Smooth muscle cell (in vitro differentiated cells): ENCODE measurements around the gene HS3ST4. TPM values are rescaled to one million over a fixed set of nuclear protein-coding genes. Genes with fewer than 3 reads are reported as not detected.
A peak's percentile ranks its signal among the peaks of the same experiment; 100 is the strongest.

ENCODE experiments used
- DNase-seq: peaks from one replicate; lab custom pipeline; 2025; ENCODE audit not compliant: unreplicated experiment; lab: John Stamatoyannopoulos, UW
- H2AFZ ChIP-seq: fragments of 200-600 bp; sonication (generic); 2 replicates; pipeline ENCODE4 v1.6.0; 2016; ENCODE audit warnings: antibody characterized with exemption, low read depth, mild to moderate bottlenecking
- H3F3A ChIP-seq: fragments of 200-600 bp; sonication (generic); 2 replicates; pipeline ENCODE4 v1.6.0; 2017; ENCODE audit warnings: antibody characterized with exemption, low read depth
- H3K27ac ChIP-seq: fragments of 200-600 bp; sonication (generic); 2 replicates; pipeline ENCODE4 v1.5.1; 2016; ENCODE audit warnings: low read depth, mild to moderate bottlenecking
- H3K27me3 ChIP-seq: fragments of 200-600 bp; sonication (generic); 2 replicates; pipeline ENCODE4 v1.6.1; 2016; ENCODE audit warnings: low read depth, mild to moderate bottlenecking
- H3K36me3 ChIP-seq: fragments of 200-600 bp; sonication (generic); 2 replicates; pipeline ENCODE4 v1.5.1; 2016; ENCODE audit warnings: low read depth
- H3K4me1 ChIP-seq: fragments of 200-600 bp; sonication (generic); 2 replicates; pipeline ENCODE4 v1.5.1; 2016; ENCODE audit warnings: low read depth
- H3K4me2 ChIP-seq: fragments of 200-600 bp; sonication (generic); 2 replicates; pipeline ENCODE4 v1.6.0; 2016; ENCODE audit warnings: mild to moderate bottlenecking
- H3K4me3 ChIP-seq: fragments of 200-600 bp; sonication (generic); 2 replicates; pipeline ENCODE4 v1.5.1; 2016; ENCODE audit warnings: mild to moderate bottlenecking
- H3K79me2 ChIP-seq: fragments of 200-600 bp; sonication (generic); 2 replicates; pipeline ENCODE4 v1.6.0; 2016; ENCODE audit warnings: low read depth, mild to moderate bottlenecking
- H3K9ac ChIP-seq: fragments of 200-600 bp; sonication (generic); 2 replicates; pipeline ENCODE4 v1.6.0; 2016; ENCODE audit warnings: low read depth
- H3K9me3 ChIP-seq: fragments of 200-600 bp; sonication (generic); replicated peaks from 2 replicates; pipeline ENCODE4 v1.5.1; 2016; ENCODE audit warnings: low read depth
- H4K20me1 ChIP-seq: fragments of 200-600 bp; sonication (generic); 2 replicates; pipeline ENCODE4 v1.6.0; 2016; ENCODE audit warnings: low read depth
- CTCF ChIP-seq: fragments of 200-600 bp; sonication (generic); IDR thresholded peaks from 2 replicates; pipeline ENCODE4 v1.5.1; 2017; ENCODE audit warnings: borderline replicate concordance, mild to moderate bottlenecking, antibody characterized with exemption; ENCODE audit not compliant: insufficient read depth, poor library complexity, severe bottlenecking
- WGBS: methylation state at CpG from one replicate; pipeline ENCODE4 v1.1.7; 2016; ENCODE audit warnings: low lambda C conversion rate; 5-methylcytosine and 5-hydroxymethylcytosine counted together
- polyA plus RNA-seq: library from polyadenylated mRNA; unstranded; fragments of >200 nt; fragmentation: Nextera tagmentation; extraction: Ambion mirVana; gene quantifications from 2 replicates; pipeline ENCODE4 v1.2.1, GENCODE V29; 2016
- total RNA-seq: library from RNA; depleted of rRNA; stranded (reverse); fragments of >200 nt; gene quantifications from 2 replicates; pipeline ENCODE4 v1.2.3, GENCODE V29; 2014

The HS3ST4 gene
- total and polyA plus RNA-seq, 2 experiments from 2014 or later, result 0.29 to 2.2 TPM

GRCh38 chr16:25713785-25714570 lies 22.2 kb downstream of the HS3ST4 start:
- Histone ChIP-seq H3K36me3 (no peaks in the 10 kb centered on the region), H4K20me1 (no peaks in the 10 kb centered on the region), H3K4me3 (no peak overlapping the region), H3K4me1 (peaks cover 5% of the 10 kb centered on the region), H3K9me3 (no peaks in the 10 kb centered on the region), H3K27me3 (peaks cover 17% of the 10 kb centered on the region), H3K4me2 (peak overlapping the region; percentile 30), H3K9ac (no peak overlapping the region), H3F3A (peaks cover 5% of the 10 kb centered on the region), H2AFZ (no peak overlapping the region), H3K27ac (peak overlapping the region; percentile 42), H3K79me2 (no peaks in the 10 kb centered on the region)
- TF ChIP-seq CTCF, result no peak
- DNase-seq, result no peak
- WGBS, result 14% methylated on average over 13 of the region's 13 CpGs

GRCh38 chr16:25716186-25716585 lies 24.4 kb downstream of the HS3ST4 start:
- no peaks in the 10 kb centered on the region for H3K36me3 ChIP-seq
- H3K4me1 ChIP-seq, result no peaks in the 10 kb centered on the region
- H2AFZ ChIP-seq, result no peak overlapping the region
- H3K79me2 ChIP-seq, result no peaks in the 10 kb centered on the region
- no peak for TF ChIP-seq CTCF
- no peak overlapping the region for H3K4me2 ChIP-seq
- WGBS, result 89% methylated on average over 2 of the region's 2 CpGs
- H3F3A ChIP-seq, result peaks cover 5% of the 10 kb centered on the region
- H3K9ac ChIP-seq, result no peak overlapping the region
- H3K27ac ChIP-seq, result no peak overlapping the region
- DNase-seq, result no peak
- no peak overlapping the region for H3K4me3 ChIP-seq
- H3K9me3 ChIP-seq, result no peaks in the 10 kb centered on the region
- H4K20me1 ChIP-seq, result no peaks in the 10 kb centered on the region
- H3K27me3 ChIP-seq, result peaks cover 29% of the 10 kb centered on the region

- H3K4me3 ChIP-seq, result no peak overlapping the region
- TF ChIP-seq CTCF, result no peak
- H3F3A ChIP-seq, result no peaks in the 10 kb centered on the region
- H4K20me1 ChIP-seq, result no peaks in the 10 kb centered on the region
- peaks cover 29% of the 10 kb centered on the region for H3K27me3 ChIP-seq
- H3K9ac ChIP-seq, result no peak overlapping the region
- H3K36me3 ChIP-seq, result no peaks in the 10 kb centered on the region
- H3K79me2 ChIP-seq, result no peaks in the 10 kb centered on the region
- no peak for DNase-seq
- peak overlapping the region; percentile 46 for H3K4me2 ChIP-seq
- 78% methylated on average over 3 of the region's 3 CpGs for WGBS
- H3K9me3 ChIP-seq, result no peaks in the 10 kb centered on the region
- H2AFZ ChIP-seq, result no peak overlapping the region
- H3K4me1 ChIP-seq, result no peaks in the 10 kb centered on the region
- H3K27ac ChIP-seq, result no peak overlapping the region
These were observed 29.7 kb downstream of the HS3ST4 start for GRCh38 chr16:25721439-25721838.

- Histone ChIP-seq H3K27me3 (peaks cover 5% of the 10 kb centered on the region), H3K36me3 (no peaks in the 10 kb centered on the region), H2AFZ (no peak overlapping the region), H3K4me2 (no peak overlapping the region), H3K4me3 (no peak overlapping the region), H4K20me1 (no peaks in the 10 kb centered on the region), H3K9me3 (no peaks in the 10 kb centered on the region), H3K4me1 (no peaks in the 10 kb centered on the region), H3K9ac (no peak overlapping the region), H3K27ac (no peak overlapping the region), H3F3A (no peaks in the 10 kb centered on the region), H3K79me2 (no peaks in the 10 kb centered on the region)
- no peak for TF ChIP-seq CTCF
- DNase-seq, result no peak
- 75% methylated on average over 5 of the region's 5 CpGs for WGBS
These were observed 34.8 kb downstream of the HS3ST4 start for GRCh38 chr16:25726430-25727098.
